ENCODE data around the gene PCBP3. TPM values are rescaled to one million over a fixed set of nuclear protein-coding genes. Genes with fewer than 3 reads are reported as not detected.

The PCBP3 gene
- total RNA-seq, 1 donor from 2014 or later: not detected

DNA sequence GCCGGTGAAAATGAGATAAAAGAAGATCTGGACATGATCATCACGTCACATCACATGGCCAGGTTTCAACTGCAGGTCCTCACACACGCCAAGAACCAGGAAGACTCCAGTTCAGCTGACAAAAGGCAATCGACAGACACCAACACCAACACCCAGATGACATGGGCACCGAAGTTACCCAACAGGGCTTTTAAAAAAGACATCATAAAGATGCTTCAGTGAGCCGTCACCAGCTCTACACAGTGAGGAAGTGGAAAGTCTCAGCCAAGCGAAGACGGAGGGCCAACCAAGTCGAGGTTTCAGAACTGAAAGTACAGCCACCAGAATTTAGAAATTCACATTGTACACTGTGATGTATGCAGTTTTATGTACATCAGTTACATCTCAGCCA, 183.8 kb downstream of the PCBP3 start:
- no peaks in the 10 kb centered on the region for H3K36me3 ChIP-seq (ENCODE audit: control insufficient read depth, insufficient read depth, low read length)
- no peaks in the 10 kb centered on the region for H3K27me3 ChIP-seq (ENCODE audit: control insufficient read depth, insufficient read depth, low read length)
- TF ChIP-seq, protein P1, sequence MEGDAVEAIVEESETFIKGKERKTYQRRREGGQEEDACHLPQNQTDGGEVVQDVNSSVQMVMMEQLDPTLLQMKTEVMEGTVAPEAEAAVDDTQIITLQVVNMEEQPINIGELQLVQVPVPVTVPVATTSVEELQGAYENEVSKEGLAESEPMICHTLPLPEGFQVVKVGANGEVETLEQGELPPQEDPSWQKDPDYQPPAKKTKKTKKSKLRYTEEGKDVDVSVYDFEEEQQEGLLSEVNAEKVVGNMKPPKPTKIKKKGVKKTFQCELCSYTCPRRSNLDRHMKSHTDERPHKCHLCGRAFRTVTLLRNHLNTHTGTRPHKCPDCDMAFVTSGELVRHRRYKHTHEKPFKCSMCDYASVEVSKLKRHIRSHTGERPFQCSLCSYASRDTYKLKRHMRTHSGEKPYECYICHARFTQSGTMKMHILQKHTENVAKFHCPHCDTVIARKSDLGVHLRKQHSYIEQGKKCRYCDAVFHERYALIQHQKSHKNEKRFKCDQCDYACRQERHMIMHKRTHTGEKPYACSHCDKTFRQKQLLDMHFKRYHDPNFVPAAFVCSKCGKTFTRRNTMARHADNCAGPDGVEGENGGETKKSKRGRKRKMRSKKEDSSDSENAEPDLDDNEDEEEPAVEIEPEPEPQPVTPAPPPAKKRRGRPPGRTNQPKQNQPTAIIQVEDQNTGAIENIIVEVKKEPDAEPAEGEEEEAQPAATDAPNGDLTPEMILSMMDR (IDR thresholded peaks at IDR 0.05; ENCODE audit: insufficient read depth, low read length, severe bottlenecking): no peak
- DNase-seq (ENCODE audit: low read depth): no peak
- no peak for FAIRE-seq
- no peak overlapping the region for H3K4me3 ChIP-seq (ENCODE audit: low read depth, low read length)

DNA sequence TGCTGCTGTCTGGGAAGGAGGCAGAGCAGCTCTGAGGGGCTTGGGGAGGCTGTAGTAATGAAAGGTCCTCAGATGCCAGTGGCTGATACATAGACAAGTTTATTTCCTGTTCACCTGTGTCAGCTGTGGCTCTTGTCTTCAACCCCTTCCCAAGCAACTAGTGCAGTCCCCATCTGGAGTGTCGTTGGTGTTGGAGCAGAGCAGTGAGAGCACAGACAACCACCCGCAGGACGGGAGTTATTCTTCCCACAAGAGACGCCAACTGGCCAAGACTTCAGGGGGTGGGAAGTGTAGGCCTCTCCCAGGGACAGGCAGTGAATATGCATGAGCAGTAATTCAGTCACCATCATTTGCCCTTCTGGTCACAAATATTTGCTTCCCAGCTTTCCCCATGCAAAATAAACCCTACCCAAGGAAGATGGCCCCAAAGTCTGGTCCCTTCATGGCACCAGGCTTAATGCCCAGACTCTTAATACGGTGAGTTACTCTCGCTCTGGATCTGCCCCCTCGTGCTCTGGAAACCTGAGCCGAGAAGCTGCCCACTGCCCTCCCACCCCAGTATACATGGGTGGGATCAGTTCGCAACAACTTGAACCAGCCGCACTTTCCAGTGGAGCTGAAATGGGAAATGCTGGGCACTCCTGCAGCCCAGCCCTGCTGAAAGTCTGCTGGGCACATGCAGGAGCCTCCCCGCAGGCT, 184.5 kb downstream of the PCBP3 start:
- TF ChIP-seq, protein P1 (IDR thresholded peaks at IDR 0.05; ENCODE audit: insufficient read depth, low read length, severe bottlenecking): no peak
- H3K4me3 ChIP-seq (ENCODE audit: low read depth, low read length): no peak overlapping the region
- no peaks in the 10 kb centered on the region for H3K27me3 ChIP-seq (ENCODE audit: control insufficient read depth, insufficient read depth, low read length)
- H3K36me3 ChIP-seq (ENCODE audit: control insufficient read depth, insufficient read depth, low read length): no peaks in the 10 kb centered on the region
- FAIRE-seq (no peak), DNase-seq (ENCODE audit: low read depth) (no peak)

DNA sequence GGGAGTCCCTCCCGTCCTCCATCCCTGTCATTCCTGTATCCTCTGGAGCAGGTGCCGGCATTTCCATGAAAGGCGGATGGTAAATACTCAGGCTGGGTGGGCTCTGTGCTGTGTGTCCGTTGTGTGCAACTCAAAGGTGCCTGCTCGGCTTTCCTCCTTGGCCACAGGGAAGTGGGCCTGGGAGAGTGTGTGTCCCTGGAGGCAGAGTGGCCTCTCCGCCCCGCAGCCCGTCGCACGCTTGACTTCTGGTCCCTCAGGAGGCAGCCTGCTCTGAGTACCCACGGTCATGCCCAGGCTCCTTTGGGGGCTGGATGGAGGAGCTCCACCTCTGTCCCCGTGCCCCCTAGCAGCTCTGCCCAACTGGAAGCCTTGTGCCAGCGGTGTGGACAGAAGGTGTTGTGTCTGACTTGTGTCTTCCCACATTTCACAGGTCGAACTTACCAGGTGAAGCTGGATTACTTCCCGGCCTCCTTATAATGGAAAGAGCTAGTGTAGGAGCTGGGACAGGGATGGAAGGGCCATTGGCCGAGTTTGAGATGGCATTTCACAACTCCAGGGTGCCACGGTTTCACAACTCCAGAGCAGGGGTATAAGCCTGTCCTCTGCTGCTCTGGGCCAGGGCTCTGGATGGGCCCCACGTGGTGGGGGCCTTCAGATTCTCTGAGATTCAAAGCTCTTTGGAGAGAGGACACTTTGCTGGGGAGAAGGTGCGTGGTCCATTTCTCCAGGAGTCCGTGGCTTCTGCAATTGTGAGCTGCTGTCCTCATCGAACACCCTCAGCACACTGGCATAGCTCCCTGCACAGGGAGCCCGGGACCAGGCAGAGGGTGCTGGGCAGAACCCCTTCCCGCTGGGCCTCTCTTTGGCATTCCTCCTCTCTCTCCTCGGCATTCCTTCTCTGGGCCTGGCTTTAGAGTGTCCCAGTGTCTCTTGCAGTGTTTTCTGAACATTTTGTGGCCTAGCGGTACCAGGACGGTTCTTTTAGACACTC, 185.3 kb downstream of the PCBP3 start:
- no peak for FAIRE-seq

DNA sequence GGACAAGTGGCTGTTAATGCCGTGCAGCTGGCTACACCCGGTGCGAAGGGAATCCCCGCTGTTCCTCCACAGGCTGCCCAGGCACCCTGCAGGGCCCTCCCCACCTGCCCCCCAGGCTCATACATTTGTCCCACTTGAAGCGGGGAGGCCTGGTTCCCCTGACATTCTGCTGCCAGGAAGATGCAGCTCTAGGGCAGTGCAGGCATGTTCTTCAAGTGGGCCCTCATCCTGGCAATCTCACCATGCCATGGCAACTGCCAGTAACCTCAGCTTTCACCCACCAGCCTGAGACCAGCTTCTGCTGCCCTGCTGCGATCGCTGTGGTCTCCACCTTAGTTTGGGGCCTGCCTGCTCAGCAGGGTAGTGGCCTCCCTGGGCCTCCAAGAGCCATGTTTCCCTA, 186.1 kb downstream of the PCBP3 start:
- FAIRE-seq (no peak), DNase-seq (ENCODE audit: low read depth) (no peak)
- Histone ChIP-seq H3K27me3 (ENCODE audit: control insufficient read depth, insufficient read depth, low read length) (no peaks in the 10 kb centered on the region), H3K36me3 (ENCODE audit: control insufficient read depth, insufficient read depth, low read length) (no peaks in the 10 kb centered on the region), H3K4me3 (ENCODE audit: low read depth, low read length) (no peak overlapping the region)
- TF ChIP-seq, protein P1 (IDR thresholded peaks at IDR 0.05; ENCODE audit: insufficient read depth, low read length, severe bottlenecking): no peak

More for the DNA sequence above, 185.3 kb downstream of the PCBP3 start:
- no peaks in the 10 kb centered on the region for H3K27me3 ChIP-seq (ENCODE audit: control insufficient read depth, insufficient read depth, low read length)
- no peaks in the 10 kb centered on the region for H3K36me3 ChIP-seq (ENCODE audit: control insufficient read depth, insufficient read depth, low read length)
- DNase-seq (ENCODE audit: low read depth): no peak
- TF ChIP-seq, protein P1 (IDR thresholded peaks at IDR 0.05; ENCODE audit: insufficient read depth, low read length, severe bottlenecking): no peak
- H3K4me3 ChIP-seq (ENCODE audit: low read depth, low read length): no peak overlapping the region

DNA sequence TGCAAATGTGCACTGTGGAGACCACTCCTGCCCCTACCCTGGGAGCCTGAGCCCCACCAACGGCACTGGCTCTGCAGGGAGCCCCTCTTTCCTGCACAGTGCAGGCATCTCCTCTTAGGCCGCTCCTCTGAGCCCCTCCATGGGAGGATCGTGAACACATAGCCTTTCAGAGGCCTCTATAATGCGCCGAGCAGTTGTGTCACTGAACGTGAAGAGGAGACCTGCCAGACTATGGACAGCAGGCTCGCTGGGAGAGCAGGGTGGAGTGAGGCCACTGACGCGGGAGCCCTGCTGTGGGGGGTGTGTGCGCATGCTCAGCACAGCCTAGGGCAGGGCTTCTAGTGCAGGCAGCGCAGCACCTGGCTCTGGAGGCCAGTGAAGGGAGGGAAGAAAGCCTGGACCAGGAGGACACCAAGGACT, 186.7 kb downstream of the PCBP3 start:
- TF ChIP-seq, protein P1 (IDR thresholded peaks at IDR 0.05; ENCODE audit: insufficient read depth, low read length, severe bottlenecking): no peak
- FAIRE-seq (no peak), DNase-seq (ENCODE audit: low read depth) (no peak)
- H3K27me3 ChIP-seq (ENCODE audit: control insufficient read depth, insufficient read depth, low read length): no peaks in the 10 kb centered on the region
- H3K36me3 ChIP-seq (ENCODE audit: control insufficient read depth, insufficient read depth, low read length): no peaks in the 10 kb centered on the region
- no peak overlapping the region for H3K4me3 ChIP-seq (ENCODE audit: low read depth, low read length)

Measured in bronchial epithelial cell (primary cell).